ENCODE results near the gene PACRG.

GRCh38 chr6:163183806-163184205 is 456.0 kb downstream of the PACRG start:
- no peak for TF ChIP-seq POLR2A (IDR thresholded peaks at IDR 0.05)
- TF ChIP-seq, protein P1, sequence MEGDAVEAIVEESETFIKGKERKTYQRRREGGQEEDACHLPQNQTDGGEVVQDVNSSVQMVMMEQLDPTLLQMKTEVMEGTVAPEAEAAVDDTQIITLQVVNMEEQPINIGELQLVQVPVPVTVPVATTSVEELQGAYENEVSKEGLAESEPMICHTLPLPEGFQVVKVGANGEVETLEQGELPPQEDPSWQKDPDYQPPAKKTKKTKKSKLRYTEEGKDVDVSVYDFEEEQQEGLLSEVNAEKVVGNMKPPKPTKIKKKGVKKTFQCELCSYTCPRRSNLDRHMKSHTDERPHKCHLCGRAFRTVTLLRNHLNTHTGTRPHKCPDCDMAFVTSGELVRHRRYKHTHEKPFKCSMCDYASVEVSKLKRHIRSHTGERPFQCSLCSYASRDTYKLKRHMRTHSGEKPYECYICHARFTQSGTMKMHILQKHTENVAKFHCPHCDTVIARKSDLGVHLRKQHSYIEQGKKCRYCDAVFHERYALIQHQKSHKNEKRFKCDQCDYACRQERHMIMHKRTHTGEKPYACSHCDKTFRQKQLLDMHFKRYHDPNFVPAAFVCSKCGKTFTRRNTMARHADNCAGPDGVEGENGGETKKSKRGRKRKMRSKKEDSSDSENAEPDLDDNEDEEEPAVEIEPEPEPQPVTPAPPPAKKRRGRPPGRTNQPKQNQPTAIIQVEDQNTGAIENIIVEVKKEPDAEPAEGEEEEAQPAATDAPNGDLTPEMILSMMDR (IDR thresholded peaks at IDR 0.05) = no peak
